Ovary (tissue), 3 donors: Measurements from ENCODE around the gene CAPN13.

Experiments used
- EP300 ChIP-seq: sonication (generic); formaldehyde crosslinking; IDR thresholded peaks from one replicate; pipeline ENCODE4 v1.6.1; 2017; ENCODE audit warnings: antibody characterized with exemption
- POLR2A ChIP-seq: fragments of 450-650 bp; IDR thresholded peaks from one replicate; pipeline ENCODE4 v1.6.1; 2017; ENCODE audit warnings: antibody characterized with exemption, mild to moderate bottlenecking, moderate library complexity
- TF ChIP-seq, protein P1 (sequence below), 3 donors: fragments of 450-650 bp in 2 of 3; fragments of 200-600 bp in 1 of 3; IDR thresholded peaks; one replicate each; pipeline versions ENCODE4 v1.5.1 to v1.8.0; 2016 to 2022; ENCODE audit warnings: antibody characterized with exemption in 3 of 3, mild to moderate bottlenecking in 1 of 3
- donor health status: DM: no; HTN: no; CAD: no.

DNA sequence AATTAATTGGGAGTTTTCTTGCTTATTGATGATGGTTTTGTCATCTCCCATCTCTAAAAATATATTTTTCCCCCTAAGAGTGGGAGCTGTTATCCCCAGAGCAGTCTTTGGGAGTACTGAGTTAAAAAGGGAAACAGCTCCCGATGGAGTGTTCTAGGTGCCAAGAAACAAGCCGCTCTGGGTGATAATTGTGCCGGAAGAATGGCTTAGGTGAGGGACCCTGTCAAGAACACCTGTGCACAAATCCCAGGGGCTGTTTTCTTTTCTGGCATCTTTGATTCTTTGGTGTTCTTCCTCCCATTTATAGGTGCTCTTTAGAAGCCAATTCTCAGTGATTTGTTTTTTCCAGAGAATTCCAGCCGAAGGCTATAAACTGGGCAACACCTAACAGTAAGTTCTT lies 1.4 kb upstream of the CAPN13 start:
- TF ChIP-seq, protein P1, sequence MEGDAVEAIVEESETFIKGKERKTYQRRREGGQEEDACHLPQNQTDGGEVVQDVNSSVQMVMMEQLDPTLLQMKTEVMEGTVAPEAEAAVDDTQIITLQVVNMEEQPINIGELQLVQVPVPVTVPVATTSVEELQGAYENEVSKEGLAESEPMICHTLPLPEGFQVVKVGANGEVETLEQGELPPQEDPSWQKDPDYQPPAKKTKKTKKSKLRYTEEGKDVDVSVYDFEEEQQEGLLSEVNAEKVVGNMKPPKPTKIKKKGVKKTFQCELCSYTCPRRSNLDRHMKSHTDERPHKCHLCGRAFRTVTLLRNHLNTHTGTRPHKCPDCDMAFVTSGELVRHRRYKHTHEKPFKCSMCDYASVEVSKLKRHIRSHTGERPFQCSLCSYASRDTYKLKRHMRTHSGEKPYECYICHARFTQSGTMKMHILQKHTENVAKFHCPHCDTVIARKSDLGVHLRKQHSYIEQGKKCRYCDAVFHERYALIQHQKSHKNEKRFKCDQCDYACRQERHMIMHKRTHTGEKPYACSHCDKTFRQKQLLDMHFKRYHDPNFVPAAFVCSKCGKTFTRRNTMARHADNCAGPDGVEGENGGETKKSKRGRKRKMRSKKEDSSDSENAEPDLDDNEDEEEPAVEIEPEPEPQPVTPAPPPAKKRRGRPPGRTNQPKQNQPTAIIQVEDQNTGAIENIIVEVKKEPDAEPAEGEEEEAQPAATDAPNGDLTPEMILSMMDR (IDR thresholded peaks at IDR 0.05) = no peak
- TF ChIP-seq POLR2A (no peak), EP300 (no peak)
